Body of pancreas (tissue), 4 donors: Measurements from ENCODE around the gene FGF1.

Source experiments
- POLR2A ChIP-seq, 3 donors: fragments of 450-650 bp; IDR thresholded peaks; one replicate each; pipeline ENCODE4 v1.6.1; 2016; ENCODE audit warnings: antibody characterized with exemption in 3 of 3, mild to moderate bottlenecking in 2 of 3
- TF ChIP-seq, protein P1 (sequence below), 7 experiments: fragments of 450-650 bp in 4 of 7; fragments of 200-600 bp in 3 of 7; sonication (generic) in 3 of 7; IDR thresholded peaks; one replicate each; pipeline ENCODE4 v1.5.1; 2016 to 2019; ENCODE audit warnings: antibody characterized with exemption in 7 of 7

DNA sequence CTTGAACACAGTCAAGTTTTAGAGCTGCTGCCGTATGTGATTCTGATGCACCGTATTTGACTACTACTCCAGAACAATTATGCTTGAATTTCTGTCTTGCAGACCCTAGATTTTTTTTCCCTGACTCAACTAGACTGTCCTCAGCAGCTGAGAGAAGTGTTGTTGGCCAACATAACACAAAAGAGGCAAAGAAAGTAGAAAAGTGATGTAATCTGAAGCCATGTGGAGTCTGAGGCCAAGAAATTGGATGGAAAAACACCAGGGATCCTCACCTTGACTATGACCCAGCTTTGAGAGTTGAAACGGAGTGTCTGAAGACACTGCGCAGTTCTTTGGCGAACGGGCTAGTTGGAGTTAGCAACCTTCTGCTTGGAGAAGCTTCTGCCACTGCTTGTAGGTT is 36.3 kb upstream of the FGF1 start:
- TF ChIP-seq, protein P1, sequence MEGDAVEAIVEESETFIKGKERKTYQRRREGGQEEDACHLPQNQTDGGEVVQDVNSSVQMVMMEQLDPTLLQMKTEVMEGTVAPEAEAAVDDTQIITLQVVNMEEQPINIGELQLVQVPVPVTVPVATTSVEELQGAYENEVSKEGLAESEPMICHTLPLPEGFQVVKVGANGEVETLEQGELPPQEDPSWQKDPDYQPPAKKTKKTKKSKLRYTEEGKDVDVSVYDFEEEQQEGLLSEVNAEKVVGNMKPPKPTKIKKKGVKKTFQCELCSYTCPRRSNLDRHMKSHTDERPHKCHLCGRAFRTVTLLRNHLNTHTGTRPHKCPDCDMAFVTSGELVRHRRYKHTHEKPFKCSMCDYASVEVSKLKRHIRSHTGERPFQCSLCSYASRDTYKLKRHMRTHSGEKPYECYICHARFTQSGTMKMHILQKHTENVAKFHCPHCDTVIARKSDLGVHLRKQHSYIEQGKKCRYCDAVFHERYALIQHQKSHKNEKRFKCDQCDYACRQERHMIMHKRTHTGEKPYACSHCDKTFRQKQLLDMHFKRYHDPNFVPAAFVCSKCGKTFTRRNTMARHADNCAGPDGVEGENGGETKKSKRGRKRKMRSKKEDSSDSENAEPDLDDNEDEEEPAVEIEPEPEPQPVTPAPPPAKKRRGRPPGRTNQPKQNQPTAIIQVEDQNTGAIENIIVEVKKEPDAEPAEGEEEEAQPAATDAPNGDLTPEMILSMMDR (IDR thresholded peaks at IDR 0.05), result no peak
- no peak for TF ChIP-seq POLR2A (IDR thresholded peaks at IDR 0.05)
